ENCODE data around the gene FLOT1.
A peak's percentile ranks its signal among the peaks of the same experiment; 100 is the strongest.

The FLOT1 gene, protein sequence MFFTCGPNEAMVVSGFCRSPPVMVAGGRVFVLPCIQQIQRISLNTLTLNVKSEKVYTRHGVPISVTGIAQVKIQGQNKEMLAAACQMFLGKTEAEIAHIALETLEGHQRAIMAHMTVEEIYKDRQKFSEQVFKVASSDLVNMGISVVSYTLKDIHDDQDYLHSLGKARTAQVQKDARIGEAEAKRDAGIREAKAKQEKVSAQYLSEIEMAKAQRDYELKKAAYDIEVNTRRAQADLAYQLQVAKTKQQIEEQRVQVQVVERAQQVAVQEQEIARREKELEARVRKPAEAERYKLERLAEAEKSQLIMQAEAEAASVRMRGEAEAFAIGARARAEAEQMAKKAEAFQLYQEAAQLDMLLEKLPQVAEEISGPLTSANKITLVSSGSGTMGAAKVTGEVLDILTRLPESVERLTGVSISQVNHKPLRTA

DNA sequence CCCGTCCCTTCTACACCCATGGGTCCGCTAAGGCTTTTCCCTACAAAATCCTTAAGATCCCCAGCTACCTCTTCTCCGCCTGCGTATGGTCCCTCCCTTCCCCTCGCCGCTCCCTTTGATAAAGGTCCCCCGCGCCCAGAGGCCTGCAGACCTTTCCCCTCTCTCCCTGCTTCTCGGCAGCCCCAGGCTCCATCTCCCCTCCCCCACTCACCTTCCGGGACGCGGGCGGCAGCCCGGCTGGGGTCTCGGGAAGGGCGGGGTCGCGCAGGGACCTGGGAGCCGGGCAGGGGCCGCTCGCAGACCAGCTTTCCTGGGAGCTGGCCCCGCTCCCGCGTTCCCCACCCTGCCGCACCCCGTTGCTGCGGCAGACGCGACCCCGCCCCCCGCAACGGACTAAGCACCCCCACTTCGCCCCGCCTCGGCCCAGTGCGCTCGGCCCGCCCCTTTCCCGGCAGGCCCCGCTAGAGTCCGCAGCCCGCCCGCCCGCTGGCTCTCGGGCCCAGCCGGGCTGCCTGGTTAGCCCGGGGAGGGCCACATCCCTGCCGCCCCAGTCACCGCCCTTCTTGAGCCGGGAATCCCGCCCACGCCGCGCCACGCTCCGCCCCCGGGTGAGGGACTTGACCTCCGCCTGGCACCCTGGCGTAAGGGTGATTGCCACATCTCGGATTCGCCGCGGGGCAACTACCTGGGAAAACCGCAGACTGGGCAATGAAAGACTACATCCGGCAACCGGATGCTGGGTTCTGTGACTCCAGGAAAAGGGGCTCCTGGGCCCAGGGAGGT lies at the start of gene FLOT1:
FLOT1 (minus strand) TSS at position 372 of the 783 bp plus-strand sequence. CDS start 498 bp downstream, outside the sequence.
- DNase-seq (ENCODE audit: low read depth in 2 of 2), result peak; percentile 87 to 88

DNA sequence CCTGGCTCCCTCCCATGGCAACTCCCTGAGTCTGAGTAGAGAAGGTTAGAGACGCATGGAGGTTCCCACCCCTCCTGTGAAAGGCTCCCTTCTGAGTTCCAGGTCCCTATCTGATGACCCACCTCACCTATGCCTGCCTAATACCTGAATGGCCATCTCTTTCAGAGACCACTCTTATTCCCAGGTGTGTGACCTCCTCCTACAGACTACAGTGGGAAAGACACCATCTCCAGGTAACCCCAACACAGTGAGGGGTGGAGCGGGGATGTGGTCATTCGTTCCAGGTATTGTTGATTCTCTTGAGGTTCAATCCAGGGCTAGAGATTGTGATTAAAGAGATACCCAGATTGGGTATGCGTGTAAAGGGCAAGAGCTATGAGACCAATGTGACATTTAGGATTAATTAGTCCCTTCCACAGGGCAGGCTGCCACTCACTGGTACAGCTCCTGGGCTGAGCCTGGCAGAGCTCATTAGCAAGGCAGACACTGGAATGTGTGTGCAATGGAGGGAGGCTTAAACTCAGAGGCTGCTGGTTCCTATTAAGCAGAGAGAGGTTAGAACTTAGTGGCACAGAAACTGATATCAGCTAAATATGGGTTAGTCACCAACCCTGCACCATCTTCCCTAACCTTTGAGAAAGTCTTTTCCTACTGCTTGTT lies 48.4 kb upstream of the FLOT1 start:
- DNase-seq (ENCODE audit: low read depth in 2 of 2), result no peak

DNA sequence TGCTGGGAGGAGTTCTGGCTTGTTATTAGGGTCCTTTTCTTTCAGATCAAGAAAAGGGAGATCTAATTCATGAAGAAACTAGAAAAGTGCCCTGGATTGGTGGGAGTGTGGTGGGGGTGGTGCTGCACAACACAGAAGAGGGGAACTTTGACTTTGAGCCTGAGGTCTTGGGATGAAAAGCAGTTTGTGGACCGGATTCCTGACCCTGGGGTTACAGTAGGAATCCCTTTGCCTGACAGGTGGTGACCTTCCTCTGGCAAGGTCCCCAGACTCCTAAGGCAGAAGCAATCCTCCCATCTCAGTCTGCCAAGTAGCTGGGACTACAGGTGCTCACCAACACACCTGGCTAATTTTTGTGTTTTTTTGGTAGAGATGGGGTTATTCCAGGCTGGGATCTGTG lies 47.1 kb upstream of the FLOT1 start:
- DNase-seq (ENCODE audit: low read depth in 2 of 2), result no peak

DNA sequence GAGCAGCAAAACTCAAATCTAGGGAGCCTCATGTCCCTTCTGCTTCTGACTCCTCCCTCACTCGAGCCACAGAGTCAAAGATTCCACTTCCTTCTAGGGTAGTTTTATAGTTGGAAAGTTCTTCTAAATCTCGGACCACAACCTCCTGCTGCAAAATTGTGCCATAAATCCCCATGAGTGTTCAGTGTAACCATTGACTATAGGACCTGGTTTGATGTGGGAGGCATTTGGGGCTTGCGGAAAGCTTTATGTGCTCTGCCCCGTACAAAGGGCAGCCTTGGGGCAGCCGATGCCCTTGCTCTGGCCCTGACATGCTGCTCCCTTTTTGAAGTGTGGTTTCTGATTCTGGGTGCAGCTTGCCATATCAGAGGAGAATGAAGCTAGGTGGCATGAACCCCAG lies 45.5 kb upstream of the FLOT1 start:
- DNase-seq (ENCODE audit: low read depth in 2 of 2), result no peak

DNA sequence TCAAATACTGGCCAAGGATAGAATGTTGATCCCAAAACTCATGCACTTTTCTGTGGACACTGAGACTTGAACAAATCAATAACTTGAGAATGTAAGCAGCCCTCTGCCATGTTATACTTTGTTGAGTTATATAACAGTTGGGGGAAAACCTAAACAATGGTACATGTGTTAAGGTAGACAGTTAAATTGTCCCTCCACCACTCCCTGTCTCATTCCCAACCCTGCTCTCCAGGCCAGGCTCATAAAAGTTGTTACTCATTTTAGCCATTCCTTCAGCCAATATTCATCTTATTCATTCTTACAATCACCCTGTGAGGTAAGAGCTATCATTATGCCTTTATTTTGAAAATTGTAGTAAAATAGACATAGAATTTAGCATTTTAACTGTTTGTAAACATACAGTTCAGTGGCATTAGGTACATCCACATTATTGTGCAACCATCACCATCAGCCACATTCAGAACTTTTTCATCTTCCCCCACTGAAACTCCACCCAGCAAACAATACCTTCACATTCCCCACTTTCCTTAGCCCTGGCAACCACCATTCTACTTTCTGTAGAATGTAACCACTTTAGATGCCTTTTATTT lies 40.0 kb upstream of the FLOT1 start:
- DNase-seq (ENCODE audit: low read depth in 2 of 2), result no peak

DNA sequence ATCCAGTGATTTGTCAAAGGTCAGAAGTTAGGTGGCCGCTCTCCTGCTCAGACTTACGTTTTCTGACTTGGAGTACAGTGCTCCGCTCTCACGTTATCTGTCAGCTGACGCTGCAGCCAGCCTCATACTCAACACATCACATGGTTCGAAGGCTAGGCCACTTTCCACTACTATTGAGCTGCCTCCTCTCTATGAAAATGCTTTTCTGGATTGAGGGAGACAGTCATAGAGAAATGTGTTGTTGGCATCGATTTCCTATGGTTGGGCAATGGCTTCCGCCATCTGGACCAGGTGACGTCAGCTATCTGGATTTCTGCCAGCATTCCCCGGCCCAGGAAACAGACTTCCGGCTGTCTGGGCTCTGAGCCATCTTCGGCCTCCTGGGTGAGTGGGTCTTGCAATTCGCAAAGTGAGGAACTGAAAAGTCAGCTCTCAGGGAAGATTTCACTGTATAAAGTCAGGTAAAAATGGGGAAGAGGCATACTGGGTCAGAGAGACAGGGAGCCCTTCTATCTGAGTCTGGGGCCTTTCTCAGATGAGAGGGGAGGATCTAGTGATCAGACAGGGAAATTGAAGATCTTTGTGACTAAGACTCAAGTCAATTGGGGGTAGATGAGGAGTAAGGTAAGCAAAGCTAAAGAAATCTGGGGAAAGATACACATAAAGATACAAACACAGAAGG lies 39.4 kb upstream of the FLOT1 start:
- peak; percentile 98 to 99 for DNase-seq (ENCODE audit: low read depth in 2 of 2)

DNA sequence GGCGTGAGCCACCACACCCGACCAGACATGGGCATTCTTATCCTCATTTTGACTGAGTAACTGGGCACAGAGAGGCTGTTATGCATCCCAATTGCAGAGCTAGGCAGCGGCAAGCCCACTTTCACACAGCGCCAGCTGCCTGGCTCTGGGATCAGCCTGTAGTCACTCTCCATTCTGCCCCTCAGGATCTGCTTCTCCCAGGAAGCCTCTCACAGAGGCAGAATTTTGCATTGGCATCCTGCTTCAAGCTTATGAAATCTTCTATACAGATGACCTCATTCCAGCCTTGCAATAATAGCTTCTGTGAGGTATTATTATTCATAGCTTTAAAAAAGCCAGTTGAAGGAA lies 38.9 kb upstream of the FLOT1 start:
- no peak for DNase-seq (ENCODE audit: low read depth in 2 of 2)

DNA sequence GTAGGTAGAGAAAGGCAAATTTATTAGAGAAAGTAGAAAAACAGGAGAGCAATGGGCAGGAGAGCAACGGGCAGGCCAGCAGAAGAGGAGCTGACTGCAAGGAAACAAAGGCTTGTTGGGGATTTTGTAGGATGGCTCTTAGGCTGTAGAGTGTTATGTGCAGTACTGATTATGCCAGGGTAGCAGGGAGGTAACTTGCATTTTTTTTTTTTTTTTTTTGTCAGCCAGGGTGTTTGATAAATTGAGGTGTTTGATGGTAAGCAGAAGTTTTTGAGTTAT lies 38.1 kb upstream of the FLOT1 start:
- no peak for DNase-seq (ENCODE audit: low read depth in 2 of 2)

DNA sequence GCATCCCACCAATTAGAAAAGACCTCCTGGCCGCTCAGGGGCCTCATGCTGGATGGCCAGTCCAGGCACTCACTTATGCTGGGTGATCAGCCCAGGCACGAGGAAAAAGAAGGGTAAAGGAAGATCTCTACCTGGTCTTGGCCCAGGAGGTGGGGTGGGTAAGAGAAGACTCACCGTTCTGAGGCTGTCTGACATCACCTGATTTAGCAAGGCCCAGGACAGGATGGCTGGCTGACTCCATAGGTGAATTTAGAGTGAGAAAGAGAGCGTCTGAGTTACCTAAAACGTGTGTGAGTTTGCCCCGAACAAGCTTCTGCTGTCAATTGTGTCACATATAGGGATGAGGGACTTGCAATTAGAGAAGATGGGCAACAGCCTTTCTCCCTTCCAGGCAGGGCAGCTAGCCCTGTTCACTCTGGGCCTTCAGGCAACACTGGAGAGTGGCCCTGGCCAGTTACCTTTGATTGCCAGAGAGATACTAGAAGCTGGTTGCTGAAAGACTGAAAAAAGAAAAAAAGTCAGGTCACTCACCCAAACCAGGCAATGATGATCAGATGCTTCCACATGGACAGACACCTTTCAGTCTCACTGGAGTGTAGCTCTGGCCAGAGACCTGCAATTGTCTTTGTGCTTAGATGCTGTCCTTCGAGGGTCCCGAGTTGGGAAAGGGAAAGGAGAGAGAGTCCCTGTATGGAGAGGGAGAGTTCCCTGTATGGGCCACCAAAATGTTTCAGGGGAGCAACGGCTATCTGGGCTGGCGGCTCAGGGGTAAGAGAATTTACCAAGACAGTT lies 37.6 kb upstream of the FLOT1 start:
- no peak for DNase-seq (ENCODE audit: low read depth in 2 of 2)

DNA sequence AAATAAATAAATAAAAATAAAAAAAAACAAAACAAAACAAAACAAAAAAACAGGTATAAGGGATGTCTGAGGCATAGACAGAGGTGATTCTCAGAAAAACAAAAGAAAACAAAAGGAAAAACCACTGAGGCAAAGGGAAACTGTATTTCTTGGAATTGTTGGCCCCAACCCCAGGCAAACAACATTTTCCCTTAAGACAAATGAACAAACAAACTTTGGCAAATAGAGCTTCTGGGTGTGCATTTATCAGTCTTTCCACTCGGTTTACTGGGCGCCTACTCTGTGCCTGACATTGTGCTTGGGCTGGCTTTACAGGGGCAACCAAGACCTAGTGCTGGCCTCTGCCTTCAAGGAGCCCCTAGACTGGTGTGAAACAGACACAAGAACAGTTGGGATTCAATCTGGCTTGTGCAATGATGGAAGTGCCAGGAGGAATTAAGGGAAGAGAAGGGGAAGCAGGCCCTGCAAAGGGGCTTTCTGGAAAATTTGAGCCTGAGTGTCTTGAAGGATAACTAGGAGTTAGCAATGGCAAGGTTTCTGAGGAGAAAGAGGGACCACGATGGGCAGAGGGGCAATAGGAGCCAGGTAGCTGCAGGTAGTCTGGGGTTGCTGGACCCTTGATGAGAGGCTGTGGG lies 35.6 kb upstream of the FLOT1 start:
- no peak for DNase-seq (ENCODE audit: low read depth in 2 of 2)

DNA sequence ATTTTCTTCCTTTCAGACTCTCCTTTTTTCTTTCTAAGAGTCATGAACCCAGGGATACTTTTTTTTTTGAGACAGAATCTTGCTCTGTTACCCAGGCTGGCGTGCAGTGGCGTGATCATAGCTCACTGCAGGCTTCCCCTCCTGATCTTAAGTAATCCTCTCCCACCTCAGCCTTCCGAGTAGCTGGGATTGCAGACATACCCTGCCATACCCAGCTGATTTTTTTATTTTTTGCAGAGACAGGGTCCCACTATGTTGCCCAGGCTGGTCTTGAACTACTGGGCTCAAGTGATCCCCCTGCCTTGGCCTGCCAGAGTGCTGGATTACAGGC lies 34.6 kb upstream of the FLOT1 start:
- no peak for DNase-seq (ENCODE audit: low read depth in 2 of 2)

DNA sequence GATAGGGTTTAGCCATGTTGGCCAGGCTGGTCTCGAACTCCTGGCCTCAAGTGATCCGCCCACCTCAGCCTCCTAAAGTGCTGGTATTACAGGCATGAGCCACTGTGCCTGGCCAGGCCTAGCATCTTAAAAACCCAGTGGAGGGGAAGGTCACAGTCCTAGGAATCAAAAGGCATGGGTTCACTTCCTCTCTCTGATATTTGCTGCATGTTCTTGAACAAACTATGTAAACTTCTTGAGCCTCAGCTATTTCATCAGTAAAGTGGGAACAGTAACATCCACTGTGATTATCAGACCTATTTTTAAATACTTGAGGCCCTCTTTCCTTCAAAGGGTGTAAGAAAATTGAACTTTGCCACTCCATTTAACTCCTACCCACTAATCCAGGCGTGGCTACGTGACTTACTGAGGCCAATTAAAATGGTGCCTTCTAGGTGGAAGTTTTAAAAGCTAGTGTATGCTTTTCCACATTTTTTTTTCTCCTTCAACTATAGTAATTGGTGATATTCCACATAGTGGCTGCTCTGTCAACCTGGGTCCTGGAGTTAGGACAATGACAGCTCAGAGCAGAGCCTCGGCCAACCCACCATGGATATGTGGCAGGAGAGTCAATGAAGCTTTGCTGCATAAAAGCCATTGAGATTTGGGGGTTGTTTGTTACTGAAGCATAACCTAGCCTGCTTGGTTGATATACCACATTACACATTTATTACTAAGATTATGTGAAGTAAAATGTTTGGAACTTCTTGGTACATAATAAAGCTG lies 34.1 kb upstream of the FLOT1 start:
- DNase-seq (ENCODE audit: low read depth in 2 of 2), result no peak

DNA sequence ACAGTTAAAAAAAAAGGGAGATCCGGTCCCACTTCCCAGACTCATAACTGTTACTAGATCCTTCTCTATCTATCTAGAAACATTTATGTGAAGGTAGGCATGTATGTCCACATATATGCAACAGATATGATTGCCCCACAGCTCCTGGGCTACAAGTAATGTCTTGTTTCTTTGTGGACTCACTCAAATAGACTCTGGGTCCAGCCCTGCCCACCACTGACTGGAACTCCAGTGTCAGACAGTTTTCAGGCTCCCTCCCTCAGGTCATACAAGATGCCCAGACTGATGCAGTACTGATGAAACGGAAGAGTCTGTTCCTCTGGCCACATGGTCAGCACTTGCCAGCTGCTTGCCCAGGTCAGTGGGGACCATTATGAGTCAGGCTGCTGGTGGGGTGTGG lies 32.6 kb upstream of the FLOT1 start:
- DNase-seq (ENCODE audit: low read depth in 2 of 2), result no peak

DNA sequence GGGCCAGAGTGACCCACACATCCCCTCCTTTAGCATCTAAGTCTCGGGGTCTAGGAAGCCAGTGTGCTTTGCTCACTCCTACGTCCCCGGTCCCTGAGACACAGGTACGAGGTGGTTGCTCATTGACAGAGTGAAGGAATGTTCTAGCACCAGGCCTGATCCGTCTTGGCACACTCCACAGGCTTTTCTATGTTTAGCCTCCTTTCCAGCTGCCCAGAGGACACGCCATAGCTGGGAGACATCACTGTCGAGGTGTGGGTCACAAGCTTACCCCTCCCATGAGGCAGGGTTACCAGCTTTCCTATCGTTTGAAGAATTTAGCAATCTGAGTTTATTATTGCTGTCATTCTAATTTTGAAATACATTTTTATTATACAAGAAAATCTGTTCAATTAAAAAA lies 32.2 kb upstream of the FLOT1 start:
- no peak for DNase-seq (ENCODE audit: low read depth in 2 of 2)

DNA sequence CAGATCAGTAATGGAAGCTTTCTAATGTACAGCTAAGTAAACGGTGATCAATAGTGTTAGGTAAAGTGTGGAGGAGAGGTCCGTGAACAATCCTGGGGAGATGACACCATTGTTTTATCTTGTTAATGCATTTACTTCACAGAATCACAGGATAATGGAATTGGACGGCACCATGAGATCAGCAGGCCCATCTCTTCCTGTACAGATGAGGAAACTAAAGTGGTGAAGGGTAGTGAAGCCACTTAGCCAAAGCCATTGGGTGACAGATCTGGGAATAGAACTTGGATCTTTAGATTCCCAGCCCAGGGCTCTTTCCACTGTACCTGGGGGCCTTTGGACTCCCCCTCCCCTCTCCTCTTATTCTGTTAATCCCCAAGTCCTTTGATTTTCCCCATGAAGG lies 28.1 kb upstream of the FLOT1 start:
- no peak for DNase-seq (ENCODE audit: low read depth in 2 of 2)

DNA sequence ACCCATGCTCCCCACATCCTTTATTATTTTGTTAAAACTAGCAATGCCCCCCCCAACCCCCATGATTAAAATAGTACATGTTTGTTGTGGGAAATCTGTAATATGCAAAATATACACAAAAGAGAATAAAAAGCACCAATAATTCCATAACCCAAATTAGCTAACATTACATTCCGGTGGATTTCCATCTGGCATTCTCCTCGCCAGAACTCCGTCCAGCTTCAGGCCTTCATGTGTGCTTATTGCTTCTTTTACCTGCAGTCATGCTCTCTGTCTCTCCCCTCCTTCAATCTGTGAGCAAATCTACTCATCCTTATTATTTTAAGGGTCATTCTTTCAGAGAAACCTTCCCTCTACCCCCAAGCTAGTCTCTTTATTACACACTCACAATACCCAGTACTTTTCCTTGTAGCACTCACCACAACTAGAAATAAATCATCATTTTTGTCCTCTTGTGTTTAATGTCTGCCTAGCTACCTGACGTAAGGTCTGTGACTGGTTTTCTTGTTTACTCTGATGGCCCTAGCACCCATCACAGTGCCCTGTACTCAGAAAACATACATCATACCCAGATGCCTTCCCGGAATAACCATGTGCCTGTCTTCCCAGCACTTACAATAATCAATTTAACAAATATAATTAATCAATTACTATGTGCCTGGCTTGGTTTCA lies 27.5 kb upstream of the FLOT1 start:
- DNase-seq (ENCODE audit: low read depth in 2 of 2), result no peak

DNA sequence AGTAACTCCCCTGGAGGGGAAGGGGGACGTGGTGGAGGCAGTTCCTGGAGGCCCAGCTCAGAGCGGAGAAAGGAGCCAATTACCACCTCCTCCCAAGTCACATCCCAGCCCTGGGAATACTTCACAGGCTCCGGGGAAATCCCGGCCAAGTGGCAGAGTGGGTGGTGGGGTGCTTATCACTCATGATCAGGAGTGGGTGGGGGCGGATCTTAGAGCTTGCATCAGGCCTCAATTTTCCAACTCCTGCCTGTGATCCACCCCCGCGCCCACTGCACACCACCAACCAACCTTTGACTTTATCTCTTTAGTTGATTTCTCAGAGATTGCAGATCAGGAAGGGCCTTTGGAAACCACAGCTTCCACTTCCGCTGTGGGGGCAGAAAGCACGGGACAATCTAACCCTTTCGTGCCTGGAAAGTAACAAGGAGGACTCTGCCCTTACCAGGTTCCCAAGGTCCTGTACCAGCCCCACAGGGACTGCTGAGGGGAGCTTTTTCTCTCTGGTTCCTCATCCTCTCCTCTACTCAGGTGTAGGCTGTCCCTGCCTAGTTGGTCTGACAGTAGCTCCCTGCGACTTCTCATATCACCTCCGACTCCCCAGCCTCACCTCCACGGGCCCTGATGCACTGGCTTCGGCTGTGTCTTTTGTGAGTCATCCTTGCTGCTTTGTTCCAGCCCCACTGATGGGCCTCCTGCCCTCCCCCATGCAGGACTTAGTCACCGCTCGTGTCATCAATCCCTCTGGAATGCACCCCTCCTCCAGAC lies 26.8 kb upstream of the FLOT1 start:
- DNase-seq (ENCODE audit: low read depth in 2 of 2), result peak; percentile 83 to 84

DNA sequence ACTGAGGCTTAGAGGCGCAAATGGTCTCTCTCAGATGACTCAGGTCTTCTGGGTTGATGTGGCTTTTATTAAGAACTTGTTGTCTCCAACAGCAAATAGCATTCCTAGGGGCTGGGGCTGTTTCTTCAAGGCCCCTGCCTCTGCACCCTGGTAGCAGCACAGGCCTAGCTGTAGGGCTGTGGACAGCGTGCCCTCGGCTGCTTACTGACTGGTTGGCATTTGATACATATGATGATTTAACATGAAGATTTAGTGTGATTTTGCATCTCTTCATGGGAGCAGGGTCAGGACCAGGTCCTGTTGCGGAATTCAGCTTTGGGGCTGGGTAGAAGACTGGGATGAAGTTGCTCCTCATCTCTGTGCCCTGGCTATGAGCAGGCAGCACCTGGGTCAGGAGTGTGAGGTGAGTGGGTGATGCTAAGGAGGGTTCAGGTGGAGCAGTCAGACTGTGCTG lies 26.2 kb upstream of the FLOT1 start:
- DNase-seq (ENCODE audit: low read depth in 2 of 2), result no peak

DNA sequence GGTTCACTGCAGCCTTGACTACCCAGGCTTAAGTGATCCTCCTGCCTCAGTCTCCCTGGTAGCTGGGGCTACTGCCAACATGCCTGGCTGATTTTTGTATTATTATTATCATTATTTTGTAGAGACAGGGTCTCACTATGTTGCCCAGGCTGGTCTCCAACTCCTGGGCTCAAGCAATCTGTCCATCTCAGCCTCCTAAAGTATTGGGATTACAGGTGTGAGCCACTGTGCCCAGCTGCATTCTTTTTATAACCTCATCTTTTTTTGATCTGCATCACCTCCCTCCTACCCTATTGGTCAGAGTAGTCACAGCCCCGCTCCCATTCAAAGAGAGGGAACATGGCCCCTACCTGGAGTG lies 25.4 kb upstream of the FLOT1 start:
- DNase-seq (ENCODE audit: low read depth in 2 of 2), result no peak
